HG03103 (cell line): Measurements from ENCODE around the gene GPRC5B.

Experiments used
- ATAC-seq: cut with Tn5 transposase; IDR thresholded peaks from one replicate; pipeline ENCODE4 v1.9.1; 2021; ENCODE audit warnings: low read depth; ENCODE audit not compliant: unreplicated experiment

Gene GPRC5B

DNA sequence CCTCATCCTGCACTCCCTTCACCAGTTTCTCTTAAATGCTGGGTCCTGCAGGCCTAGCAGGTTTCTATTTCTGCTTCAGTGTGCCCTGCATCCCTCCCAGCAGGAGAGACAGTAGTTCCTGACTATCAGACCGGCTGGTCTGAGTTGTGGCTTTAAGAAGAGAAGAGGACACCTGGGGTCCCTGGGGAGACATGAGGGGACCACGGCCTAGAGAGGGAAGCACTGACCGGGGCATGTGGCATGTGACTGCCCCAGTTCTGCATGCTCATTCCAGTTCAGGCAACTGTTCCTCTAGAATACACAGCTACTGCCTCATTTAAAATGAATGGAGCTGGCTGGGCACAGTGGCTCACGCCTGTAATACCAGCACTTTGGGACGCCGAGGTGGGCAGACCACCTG lies 61.3 kb downstream of the GPRC5B start:
- no peak for ATAC-seq

GRCh38 chr16:19822533-19822932 lies 62.1 kb downstream of the GPRC5B start:
- ATAC-seq: no peak

DNA sequence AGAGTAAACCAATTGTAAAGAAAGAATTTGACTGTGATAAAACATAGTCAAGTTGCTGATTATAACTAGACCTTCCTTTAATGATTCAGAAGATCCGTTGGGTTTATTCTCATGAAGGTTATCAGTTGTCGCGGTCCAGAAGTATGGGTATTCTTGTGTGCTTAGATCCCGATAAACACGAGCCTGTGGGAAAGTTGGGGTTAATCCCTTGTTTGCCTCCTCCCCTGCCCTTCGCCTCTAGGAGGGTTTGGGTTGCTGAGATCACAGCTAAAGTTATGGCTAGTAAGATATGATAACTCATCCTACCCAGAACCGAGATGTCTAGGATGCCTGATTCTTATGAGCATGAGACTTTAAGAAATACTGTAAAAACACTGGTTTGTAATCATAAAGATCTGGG lies 66.8 kb downstream of the GPRC5B start:
- no peak for ATAC-seq

- ATAC-seq: no peak
Observed at GRCh38 chr16:19817122-19817521, 67.5 kb downstream of the GPRC5B start.

DNA sequence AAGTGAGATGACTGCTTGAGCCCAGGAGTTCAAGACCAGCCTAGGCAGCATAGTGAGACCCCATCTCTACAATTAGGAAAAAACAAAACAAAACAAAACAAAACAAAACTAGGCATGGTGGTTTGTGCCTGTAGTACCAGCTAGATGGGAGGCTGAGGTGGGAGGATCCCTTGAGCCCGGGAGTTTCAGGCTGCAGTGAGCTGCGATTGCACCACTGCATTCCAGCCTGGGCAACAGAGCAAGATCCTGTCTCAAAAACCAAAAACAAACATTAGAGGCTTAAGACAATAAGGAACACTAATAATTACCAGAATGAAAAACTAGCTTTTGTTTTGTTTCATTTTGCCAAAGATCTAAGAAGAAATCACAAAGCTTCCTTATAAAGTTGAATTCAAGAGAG lies 69.2 kb downstream of the GPRC5B start:
- ATAC-seq: no peak

DNA sequence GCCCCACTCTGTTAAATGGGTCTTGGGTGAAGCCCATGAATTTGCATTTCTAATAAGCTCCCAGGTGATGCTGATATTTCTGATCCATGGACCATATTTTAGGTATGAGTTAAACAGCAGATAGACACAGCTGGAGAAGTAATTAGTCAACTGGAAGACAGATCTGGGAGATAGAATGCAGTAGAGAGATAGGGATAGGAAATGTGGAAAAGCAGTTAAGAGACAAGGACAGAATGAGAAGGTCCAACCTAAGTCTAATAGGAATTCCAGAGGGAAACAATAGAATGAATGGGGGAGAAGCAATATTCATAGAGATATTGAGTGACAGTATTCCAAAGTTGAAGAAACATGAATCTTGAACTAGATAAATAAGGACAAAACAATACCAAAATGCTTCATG lies 71.7 kb downstream of the GPRC5B start:
- ATAC-seq: no peak

- no peak for ATAC-seq
Observed at GRCh38 chr16:19810817-19811731, 73.6 kb downstream of the GPRC5B start.

DNA sequence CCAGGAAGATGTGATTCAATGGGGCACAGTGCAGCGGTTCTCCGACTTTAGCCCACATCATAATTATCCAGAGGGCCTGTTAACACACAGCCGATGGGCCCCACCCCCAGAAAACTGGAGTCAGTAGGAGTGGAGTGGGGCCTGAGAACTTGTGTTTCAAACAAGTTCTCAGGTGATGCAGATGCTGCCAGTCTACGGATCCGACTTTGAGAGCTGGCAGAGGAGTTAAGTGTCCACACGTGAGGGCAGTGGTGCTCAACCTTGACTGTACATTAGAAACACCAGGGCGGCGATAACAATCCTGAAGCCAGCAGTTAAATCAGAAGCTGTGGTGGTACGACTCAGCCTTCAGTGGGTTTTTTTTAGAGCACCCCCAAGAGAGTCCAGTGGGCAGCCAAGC lies 75.0 kb downstream of the GPRC5B start:
- ATAC-seq: no peak

GRCh38 chr16:19809121-19809635 lies 75.5 kb downstream of the GPRC5B start:
- ATAC-seq: no peak

- no peak for ATAC-seq
Observed at GRCh38 chr16:19808061-19808641, 76.5 kb downstream of the GPRC5B start.
